ENCODE measurements around the gene MXRA7.

The MXRA7 gene

DNA sequence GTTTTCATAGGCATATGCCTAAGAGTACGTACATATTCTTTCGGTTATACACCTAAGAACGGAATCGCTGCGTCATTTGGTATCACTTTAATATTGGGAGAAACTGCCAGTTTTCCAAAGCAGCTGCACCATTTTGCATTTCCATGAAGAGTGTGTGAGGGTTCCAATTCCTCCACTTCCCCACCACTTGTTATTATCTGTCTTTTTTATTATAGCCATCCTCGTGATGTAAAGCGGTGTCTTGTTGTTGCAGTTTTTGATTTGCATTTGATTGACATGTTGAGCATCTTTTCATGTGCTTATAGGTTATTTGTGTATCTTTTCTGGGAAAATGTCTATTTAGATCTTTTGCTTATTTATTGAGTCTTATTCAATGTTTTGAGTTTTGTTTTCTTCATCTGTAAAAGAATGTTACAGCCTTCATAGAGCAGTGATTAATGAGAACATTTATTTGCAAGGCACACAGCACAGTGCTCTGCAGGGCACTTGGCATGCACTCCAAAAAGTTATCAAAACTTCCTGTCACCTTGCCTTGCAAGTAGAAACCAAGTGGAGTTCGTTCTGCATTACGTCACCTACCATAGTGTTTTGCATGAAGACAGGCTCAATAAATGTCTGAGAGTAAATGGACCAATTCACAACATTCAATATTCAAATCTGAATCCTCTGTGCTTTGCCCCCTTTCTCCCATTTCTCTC lies 40.6 kb downstream of the MXRA7 start (continued):
- no peak for TF ChIP-seq ZBTB20 (tag by site-specific recombination; IDR thresholded peaks at IDR 0.05)
- peak; percentile 13; the same call in 1 of the 2 replicates for TF ChIP-seq ZNF664 (tag by site-specific recombination; IDR thresholded peaks at IDR 0.05)
- peak; percentile 91 for TF ChIP-seq FEZF1 (tag by site-specific recombination; IDR thresholded peaks at IDR 0.05)
- no peak for TF ChIP-seq MYNN (tag by site-specific recombination; IDR thresholded peaks at IDR 0.05; ENCODE audit: borderline replicate concordance)
- TF ChIP-seq ZNF549 (tag by site-specific recombination; IDR thresholded peaks at IDR 0.05), result no peak
- no peak for TF ChIP-seq ZNF138 (tag by site-specific recombination; IDR thresholded peaks at IDR 0.05; ENCODE audit: borderline replicate concordance)
- TF ChIP-seq OVOL3 (tag by site-specific recombination; IDR thresholded peaks at IDR 0.05), result 0 out of 2 replicates have a peak, but pooled peaks have one; percentile 43
- no peak for TF ChIP-seq ZNF239 (tag by site-specific recombination; IDR thresholded peaks at IDR 0.05)
- TF ChIP-seq HOXC10 (CRISPR knock-in tag; IDR thresholded peaks at IDR 0.05), result no peak
- TF ChIP-seq ZNF366 (tag by site-specific recombination; conservative IDR thresholded peaks at IDR 0.05), result peak; percentile 69; the same call in 1 of the 2 replicates
- TF ChIP-seq ZBTB8A (tag by site-specific recombination; IDR thresholded peaks at IDR 0.05), result 0 out of 2 replicates have a peak, but pooled peaks have one; percentile 36
- TF ChIP-seq ZBTB21 (tag by site-specific recombination; IDR thresholded peaks at IDR 0.05), result peak; percentile 85
- TF ChIP-seq ZNF561 (tag by site-specific recombination; IDR thresholded peaks at IDR 0.05; ENCODE audit: borderline replicate concordance), result peak; percentile 74
- TF ChIP-seq, protein P1, sequence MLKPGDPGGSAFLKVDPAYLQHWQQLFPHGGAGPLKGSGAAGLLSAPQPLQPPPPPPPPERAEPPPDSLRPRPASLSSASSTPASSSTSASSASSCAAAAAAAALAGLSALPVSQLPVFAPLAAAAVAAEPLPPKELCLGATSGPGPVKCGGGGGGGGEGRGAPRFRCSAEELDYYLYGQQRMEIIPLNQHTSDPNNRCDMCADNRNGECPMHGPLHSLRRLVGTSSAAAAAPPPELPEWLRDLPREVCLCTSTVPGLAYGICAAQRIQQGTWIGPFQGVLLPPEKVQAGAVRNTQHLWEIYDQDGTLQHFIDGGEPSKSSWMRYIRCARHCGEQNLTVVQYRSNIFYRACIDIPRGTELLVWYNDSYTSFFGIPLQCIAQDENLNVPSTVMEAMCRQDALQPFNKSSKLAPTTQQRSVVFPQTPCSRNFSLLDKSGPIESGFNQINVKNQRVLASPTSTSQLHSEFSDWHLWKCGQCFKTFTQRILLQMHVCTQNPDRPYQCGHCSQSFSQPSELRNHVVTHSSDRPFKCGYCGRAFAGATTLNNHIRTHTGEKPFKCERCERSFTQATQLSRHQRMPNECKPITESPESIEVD (tag by site-specific recombination; IDR thresholded peaks at IDR 0.05), result peak; percentile 83
- no peak for TF ChIP-seq ZNF571 (tag by site-specific recombination; IDR thresholded peaks at IDR 0.05)
- TF ChIP-seq, protein P2, sequence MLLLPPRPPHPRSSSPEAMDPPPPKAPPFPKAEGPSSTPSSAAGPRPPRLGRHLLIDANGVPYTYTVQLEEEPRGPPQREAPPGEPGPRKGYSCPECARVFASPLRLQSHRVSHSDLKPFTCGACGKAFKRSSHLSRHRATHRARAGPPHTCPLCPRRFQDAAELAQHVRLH (tag by site-specific recombination; IDR thresholded peaks at IDR 0.05), result no peak
- TF ChIP-seq SP7 (tag by site-specific recombination; IDR thresholded peaks at IDR 0.05), result peak; percentile 67; the same call in 1 of the 2 replicates
- TF ChIP-seq ZNF302 (tag by site-specific recombination; IDR thresholded peaks at IDR 0.05; ENCODE audit: low read depth), result no peak
- no peak for TF ChIP-seq ZNF433 (tag by site-specific recombination; IDR thresholded peaks at IDR 0.05; ENCODE audit: low read depth)
- no peak for TF ChIP-seq ZNF292 (tag by site-specific recombination; IDR thresholded peaks at IDR 0.05; ENCODE audit: borderline replicate concordance, low read depth)
- no peak for TF ChIP-seq SALL2 (tag by site-specific recombination; IDR thresholded peaks at IDR 0.05; ENCODE audit: borderline replicate concordance)
- no peak for TF ChIP-seq ZNF610 (tag by site-specific recombination; IDR thresholded peaks at IDR 0.05; ENCODE audit: borderline replicate concordance)
- TF ChIP-seq, protein P3, sequence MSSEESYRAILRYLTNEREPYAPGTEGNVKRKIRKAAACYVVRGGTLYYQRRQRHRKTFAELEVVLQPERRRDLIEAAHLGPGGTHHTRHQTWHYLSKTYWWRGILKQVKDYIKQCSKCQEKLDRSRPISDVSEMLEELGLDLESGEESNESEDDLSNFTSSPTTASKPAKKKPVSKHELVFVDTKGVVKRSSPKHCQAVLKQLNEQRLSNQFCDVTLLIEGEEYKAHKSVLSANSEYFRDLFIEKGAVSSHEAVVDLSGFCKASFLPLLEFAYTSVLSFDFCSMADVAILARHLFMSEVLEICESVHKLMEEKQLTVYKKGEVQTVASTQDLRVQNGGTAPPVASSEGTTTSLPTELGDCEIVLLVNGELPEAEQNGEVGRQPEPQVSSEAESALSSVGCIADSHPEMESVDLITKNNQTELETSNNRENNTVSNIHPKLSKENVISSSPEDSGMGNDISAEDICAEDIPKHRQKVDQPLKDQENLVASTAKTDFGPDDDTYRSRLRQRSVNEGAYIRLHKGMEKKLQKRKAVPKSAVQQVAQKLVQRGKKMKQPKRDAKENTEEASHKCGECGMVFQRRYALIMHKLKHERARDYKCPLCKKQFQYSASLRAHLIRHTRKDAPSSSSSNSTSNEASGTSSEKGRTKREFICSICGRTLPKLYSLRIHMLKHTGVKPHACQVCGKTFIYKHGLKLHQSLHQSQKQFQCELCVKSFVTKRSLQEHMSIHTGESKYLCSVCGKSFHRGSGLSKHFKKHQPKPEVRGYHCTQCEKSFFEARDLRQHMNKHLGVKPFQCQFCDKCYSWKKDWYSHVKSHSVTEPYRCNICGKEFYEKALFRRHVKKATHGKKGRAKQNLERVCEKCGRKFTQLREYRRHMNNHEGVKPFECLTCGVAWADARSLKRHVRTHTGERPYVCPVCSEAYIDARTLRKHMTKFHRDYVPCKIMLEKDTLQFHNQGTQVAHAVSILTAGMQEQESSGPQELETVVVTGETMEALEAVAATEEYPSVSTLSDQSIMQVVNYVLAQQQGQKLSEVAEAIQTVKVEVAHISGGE (tag by site-specific recombination; conservative IDR thresholded peaks at IDR 0.05; ENCODE audit: low read depth), result 0 out of 2 replicates have a peak, but pooled peaks have one; percentile 10
- TF ChIP-seq, protein P4, sequence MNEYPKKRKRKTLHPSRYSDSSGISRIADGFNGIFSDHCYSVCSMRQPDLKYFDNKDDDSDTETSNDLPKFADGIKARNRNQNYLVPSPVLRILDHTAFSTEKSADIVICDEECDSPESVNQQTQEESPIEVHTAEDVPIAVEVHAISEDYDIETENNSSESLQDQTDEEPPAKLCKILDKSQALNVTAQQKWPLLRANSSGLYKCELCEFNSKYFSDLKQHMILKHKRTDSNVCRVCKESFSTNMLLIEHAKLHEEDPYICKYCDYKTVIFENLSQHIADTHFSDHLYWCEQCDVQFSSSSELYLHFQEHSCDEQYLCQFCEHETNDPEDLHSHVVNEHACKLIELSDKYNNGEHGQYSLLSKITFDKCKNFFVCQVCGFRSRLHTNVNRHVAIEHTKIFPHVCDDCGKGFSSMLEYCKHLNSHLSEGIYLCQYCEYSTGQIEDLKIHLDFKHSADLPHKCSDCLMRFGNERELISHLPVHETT (tag by site-specific recombination; IDR thresholded peaks at IDR 0.05), result peak; percentile 45; the same call in 1 of the 2 replicates
- TF ChIP-seq, protein P5, sequence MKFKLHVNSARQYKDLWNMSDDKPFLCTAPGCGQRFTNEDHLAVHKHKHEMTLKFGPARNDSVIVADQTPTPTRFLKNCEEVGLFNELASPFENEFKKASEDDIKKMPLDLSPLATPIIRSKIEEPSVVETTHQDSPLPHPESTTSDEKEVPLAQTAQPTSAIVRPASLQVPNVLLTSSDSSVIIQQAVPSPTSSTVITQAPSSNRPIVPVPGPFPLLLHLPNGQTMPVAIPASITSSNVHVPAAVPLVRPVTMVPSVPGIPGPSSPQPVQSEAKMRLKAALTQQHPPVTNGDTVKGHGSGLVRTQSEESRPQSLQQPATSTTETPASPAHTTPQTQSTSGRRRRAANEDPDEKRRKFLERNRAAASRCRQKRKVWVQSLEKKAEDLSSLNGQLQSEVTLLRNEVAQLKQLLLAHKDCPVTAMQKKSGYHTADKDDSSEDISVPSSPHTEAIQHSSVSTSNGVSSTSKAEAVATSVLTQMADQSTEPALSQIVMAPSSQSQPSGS (tag by site-specific recombination; IDR thresholded peaks at IDR 0.05; ENCODE audit: low read depth), result peak; percentile 99
- peak; percentile 76; the same call in 1 of the 2 replicates for TF ChIP-seq ZNF660 (tag by site-specific recombination; IDR thresholded peaks at IDR 0.05)
- TF ChIP-seq ZNF274 (IDR thresholded peaks at IDR 0.05; ENCODE audit: low read length), result no peak
- no peak for TF ChIP-seq ZNF274 (tag by site-specific recombination; IDR thresholded peaks at IDR 0.05; ENCODE audit: borderline replicate concordance)
- no peak for TF ChIP-seq ZSCAN16 (tag by site-specific recombination; IDR thresholded peaks at IDR 0.05)
- TF ChIP-seq, protein P6, sequence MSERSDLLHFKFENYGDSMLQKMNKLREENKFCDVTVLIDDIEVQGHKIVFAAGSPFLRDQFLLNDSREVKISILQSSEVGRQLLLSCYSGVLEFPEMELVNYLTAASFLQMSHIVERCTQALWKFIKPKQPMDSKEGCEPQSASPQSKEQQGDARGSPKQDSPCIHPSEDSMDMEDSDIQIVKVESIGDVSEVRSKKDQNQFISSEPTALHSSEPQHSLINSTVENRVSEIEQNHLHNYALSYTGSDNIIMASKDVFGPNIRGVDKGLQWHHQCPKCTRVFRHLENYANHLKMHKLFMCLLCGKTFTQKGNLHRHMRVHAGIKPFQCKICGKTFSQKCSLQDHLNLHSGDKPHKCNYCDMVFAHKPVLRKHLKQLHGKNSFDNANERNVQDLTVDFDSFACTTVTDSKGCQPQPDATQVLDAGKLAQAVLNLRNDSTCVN (tag by site-specific recombination; optimal IDR thresholded peaks at IDR 0.05), result peak; percentile 1
- no peak for TF ChIP-seq ZNF654 (tag by site-specific recombination; IDR thresholded peaks at IDR 0.05; ENCODE audit: low read depth)

Data from HEK293 (cell line).